ENCODE results near the gene NDUFB10.

NDUFB10 gene

DNA sequence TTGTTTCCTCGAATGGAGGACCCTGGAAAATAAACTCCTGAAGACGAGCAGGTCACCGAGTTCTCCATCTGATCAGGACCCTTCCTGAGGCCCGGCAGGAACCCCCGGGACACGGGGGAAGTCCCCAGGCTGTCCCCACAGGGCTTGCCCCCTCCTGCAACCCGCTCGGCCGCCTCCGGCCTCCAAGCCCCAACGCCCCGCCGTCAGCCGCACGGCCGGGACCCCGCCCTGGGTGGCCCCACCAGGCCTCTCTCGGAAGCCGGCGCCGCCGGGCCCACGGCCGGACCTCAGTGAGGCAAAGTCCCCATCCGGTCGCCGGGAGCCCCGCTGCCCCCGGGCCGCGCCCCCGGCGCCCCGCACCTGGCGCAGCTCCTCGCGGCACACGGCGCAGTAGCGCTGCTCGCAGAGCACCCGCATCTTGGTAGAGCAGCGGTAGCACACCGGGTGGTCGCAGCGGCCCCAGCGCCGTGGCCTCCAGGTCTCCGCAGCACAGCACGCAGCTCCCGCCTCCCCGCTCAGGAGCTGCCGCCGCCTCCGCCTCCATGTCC lies 49.9 kb downstream of the NDUFB10 start:
- H3K4me1 ChIP-seq (ENCODE audit: insufficient read depth, low read length) = peaks cover 17% of the 10 kb centered on the region; the same call in 1 of the 2 replicates
- under 1% methylated on average over 55 of the region's 55 CpGs for WGBS
- no peaks in the 10 kb centered on the region for H3K9me3 ChIP-seq (ENCODE audit: insufficient read depth, low read depth, low read length)
- peak overlapping the region; percentile 92 for H3K9ac ChIP-seq (ENCODE audit: low read depth, low read length)
- peaks cover 7% of the 10 kb centered on the region for H3K36me3 ChIP-seq (ENCODE audit: insufficient read depth, low read length)
- H3K4me3 ChIP-seq (ENCODE audit: low read length) = peak overlapping the region; percentile 96
- peak overlapping the region; percentile 73; the same call in 1 of the 2 replicates for H3K27ac ChIP-seq (ENCODE audit: low read depth, low read length)
- H3K27me3 ChIP-seq (ENCODE audit: insufficient read depth, low read length) = no peaks in the 10 kb centered on the region

DNA sequence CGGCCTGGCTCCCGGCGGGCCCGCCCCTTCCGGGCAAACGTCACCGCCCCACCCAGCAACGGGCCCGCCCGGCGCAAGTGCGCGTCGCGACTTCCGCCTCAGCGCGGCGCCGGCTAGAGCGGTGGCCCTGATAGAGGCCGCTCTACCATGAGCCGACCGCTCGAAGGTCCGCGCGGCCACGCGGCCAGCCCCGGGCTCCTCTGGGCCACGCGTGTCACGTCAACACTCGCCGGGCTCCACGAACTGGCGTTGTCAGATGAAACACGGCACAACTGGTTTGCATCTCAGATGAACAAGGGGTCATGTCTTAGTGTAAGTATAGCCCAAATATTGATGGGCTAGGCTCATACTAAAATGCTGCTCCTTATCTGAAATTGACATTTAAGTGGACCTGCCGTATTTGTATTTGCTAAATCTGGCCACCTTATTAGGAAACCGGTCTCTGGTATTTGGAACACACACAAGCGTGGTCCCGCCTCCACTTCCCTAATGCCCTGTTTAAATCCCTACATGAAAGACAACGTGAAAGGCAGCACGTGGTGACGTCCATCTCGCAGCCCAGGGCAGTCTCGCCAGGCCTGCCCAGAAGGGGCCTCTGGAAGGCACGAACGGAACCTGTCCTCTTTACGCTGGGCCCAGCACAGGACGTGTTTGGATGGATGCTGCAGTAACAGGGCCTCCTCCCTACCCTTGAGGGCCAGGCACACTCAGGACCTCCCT lies 50.6 kb downstream of the NDUFB10 start, which contains the start of gene ZNF598:
Gene ZNF598, minus strand, starts transcription at position 31 of the 720 bp plus-strand sequence.
- H3K4me1 ChIP-seq (ENCODE audit: insufficient read depth, low read length) = peaks cover 14% of the 10 kb centered on the region; the same call in 1 of the 2 replicates
- H3K4me3 ChIP-seq (ENCODE audit: low read length) = peak within 1 kb of the TSS; percentile 96
- H3K27me3 ChIP-seq (ENCODE audit: insufficient read depth, low read length) = no peaks in the 10 kb centered on the region
- H3K9ac ChIP-seq (ENCODE audit: low read depth, low read length) = peak within 1 kb of the TSS; percentile 92
- H3K9me3 ChIP-seq (ENCODE audit: insufficient read depth, low read depth, low read length) = no peaks in the 10 kb centered on the region
- H3K36me3 ChIP-seq (ENCODE audit: insufficient read depth, low read length) = peaks cover 7% of the 10 kb centered on the region
- peak within 1 kb of the TSS; percentile 81 for H3K27ac ChIP-seq (ENCODE audit: low read depth, low read length)
- 4% methylated on average over 52 of the region's 52 CpGs for WGBS
